HEK293 (cell line): Measurements from ENCODE around the gene CPA4.

Experiments
- CTCF ChIA-PET: fragments of 350-600 bp; formaldehyde crosslinking; extraction: SDS; loops from one replicate; lab custom pipeline; 2021; ENCODE audit warnings: antibody characterized with exemption; lab: Yijun Ruan, JAX
- POLR2A ChIA-PET: fragments of 300-600 bp; formaldehyde crosslinking; extraction: SDS; loops from one replicate; lab custom pipeline; 2020; ENCODE audit warnings: antibody characterized with exemption, inconsistent platforms; lab: Yijun Ruan, JAX
- H3K27ac ChIP-seq: fragments of 200-500 bp; sonication (Bioruptor generic); 2 replicates; pipeline ENCODE4 v1.5.1; 2014; ENCODE audit warnings: low read depth, low read length, control low read depth, inconsistent platforms; ENCODE audit errors: extremely low read depth
- H3K36me3 ChIP-seq, 2 experiments: fragments of 200-500 bp in 1 of 2; sonication (Bioruptor generic) in 1 of 2; 1 replicate in 1 of 2; 2 replicates in 1 of 2; pipeline ENCODE4 v1.5.1; 2014 to 2017; ENCODE audit warnings: inconsistent platforms in 2 of 2, low read length in 2 of 2; ENCODE audit not compliant: control insufficient read depth in 2 of 2, insufficient read depth in 1 of 2
- H3K4me1 ChIP-seq: fragments of 200-500 bp; sonication (Bioruptor generic); 2 replicates; pipeline ENCODE4 v1.5.1; 2014; ENCODE audit warnings: mild to moderate bottlenecking, low read length, inconsistent platforms; ENCODE audit not compliant: control insufficient read depth, insufficient read depth
- H3K4me3 ChIP-seq: 2 replicates; pipeline ENCODE4 v1.5.1; 2011; ENCODE audit warnings: low read depth, mild to moderate bottlenecking, control low read depth, low read length, moderate library complexity
- H3K9me3 ChIP-seq: fragments of 200-500 bp; sonication (Bioruptor generic); 2 replicates; pipeline ENCODE4 v1.5.1; 2014; ENCODE audit warnings: low read depth, low read length, inconsistent platforms; ENCODE audit not compliant: control insufficient read depth, insufficient read depth
- AEBP2 ChIP-seq: fragments of 450-650 bp; formaldehyde crosslinking; IDR thresholded peaks from 2 replicates; pipeline ENCODE4 v1.5.1; 2016; ENCODE audit warnings: missing biosample characterization, missing genetic modification characterization, borderline replicate concordance
- ATF2 ChIP-seq: fragments of 450-650 bp; formaldehyde crosslinking; IDR thresholded peaks from 2 replicates; pipeline ENCODE4 v1.5.1; 2016; ENCODE audit warnings: missing biosample characterization, missing genetic modification characterization, low read depth
- HOXA7 ChIP-seq: sonication (generic); formaldehyde crosslinking; IDR thresholded peaks from 2 replicates; pipeline ENCODE4 v1.8.1; 2022; ENCODE audit warnings: missing genetic modification reagents, borderline replicate concordance
- KLF10 ChIP-seq: fragments of 450-650 bp; IDR thresholded peaks from 2 replicates; pipeline ENCODE4 v1.5.1; 2018; ENCODE audit warnings: missing biosample characterization, mild to moderate bottlenecking, missing genetic modification characterization
- SCRT2 ChIP-seq: fragments of 450-650 bp; formaldehyde crosslinking; IDR thresholded peaks from 2 replicates; pipeline ENCODE4 v1.5.1; 2016; ENCODE audit warnings: missing biosample characterization, missing genetic modification characterization
- YY1 ChIP-seq: fragments of 450-650 bp; formaldehyde crosslinking; IDR thresholded peaks from 2 replicates; pipeline ENCODE4 v1.5.1; 2018; ENCODE audit warnings: missing biosample characterization, missing genetic modification characterization
- YY2 ChIP-seq: fragments of 450-650 bp; formaldehyde crosslinking; IDR thresholded peaks from 2 replicates; pipeline ENCODE4 v1.5.1; 2016; ENCODE audit warnings: missing biosample characterization, missing genetic modification characterization
- ZBTB1 ChIP-seq: fragments of 450-650 bp; formaldehyde crosslinking; IDR thresholded peaks from 2 replicates; pipeline ENCODE4 v1.5.1; 2016; ENCODE audit warnings: missing biosample characterization, missing genetic modification characterization
- ZFP37 ChIP-seq: fragments of 450-650 bp; formaldehyde crosslinking; IDR thresholded peaks from 2 replicates; pipeline ENCODE4 v1.5.1; 2016; ENCODE audit warnings: missing biosample characterization, missing genetic modification characterization
- ZNF112 ChIP-seq: fragments of 450-650 bp; formaldehyde crosslinking; IDR thresholded peaks from 2 replicates; pipeline ENCODE4 v1.5.0; 2017; ENCODE audit warnings: missing biosample characterization, missing genetic modification characterization
- ZNF121 ChIP-seq: fragments of 450-650 bp; formaldehyde crosslinking; IDR thresholded peaks from 2 replicates; pipeline ENCODE4 v1.5.1; 2016; ENCODE audit warnings: missing biosample characterization, missing genetic modification characterization
- ZNF132 ChIP-seq: fragments of 450-650 bp; formaldehyde crosslinking; IDR thresholded peaks from 2 replicates; pipeline ENCODE4 v1.5.1; 2017; ENCODE audit warnings: missing biosample characterization, missing genetic modification characterization, borderline replicate concordance
- ZNF174 ChIP-seq: fragments of 450-650 bp; formaldehyde crosslinking; IDR thresholded peaks from 2 replicates; pipeline ENCODE4 v1.5.0; 2017; ENCODE audit warnings: missing biosample characterization, mild to moderate bottlenecking, missing genetic modification characterization
- ZNF19 ChIP-seq: fragments of 450-650 bp; formaldehyde crosslinking; IDR thresholded peaks from 2 replicates; pipeline ENCODE4; 2016; ENCODE audit warnings: missing biosample characterization, missing genetic modification characterization, low read depth
- ZNF2 ChIP-seq: fragments of 450-650 bp; formaldehyde crosslinking; IDR thresholded peaks from 2 replicates; pipeline ENCODE4 v1.5.1; 2016; ENCODE audit warnings: missing biosample characterization, missing genetic modification characterization
- ZNF211 ChIP-seq: fragments of 450-650 bp; formaldehyde crosslinking; IDR thresholded peaks from 2 replicates; pipeline ENCODE4 v1.5.1; 2016; ENCODE audit warnings: low read depth, missing biosample characterization, missing genetic modification characterization
- ZNF585B ChIP-seq: fragments of 450-650 bp; formaldehyde crosslinking; IDR thresholded peaks from 2 replicates; pipeline ENCODE4 v1.5.1; 2016; ENCODE audit warnings: missing biosample characterization, missing genetic modification characterization
- ZNF596 ChIP-seq: fragments of 450-650 bp; IDR thresholded peaks from 2 replicates; pipeline ENCODE4 v1.5.0; 2018; ENCODE audit warnings: missing biosample characterization, mild to moderate bottlenecking, missing genetic modification characterization, moderate library complexity
- ZNF626 ChIP-seq: fragments of 450-650 bp; sonication (Bioruptor Pico); formaldehyde crosslinking; IDR thresholded peaks from 2 replicates; pipeline ENCODE4 v1.5.1; 2018; ENCODE audit warnings: missing biosample characterization, missing genetic modification characterization, inconsistent platforms
- ZNF670 ChIP-seq: fragments of 450-650 bp; formaldehyde crosslinking; IDR thresholded peaks from 2 replicates; pipeline ENCODE4 v1.5.1; 2016; ENCODE audit warnings: missing biosample characterization, missing genetic modification characterization, low read depth
- ZNF701 ChIP-seq: fragments of 450-650 bp; formaldehyde crosslinking; IDR thresholded peaks from 2 replicates; pipeline ENCODE4 v1.5.1; 2016; ENCODE audit warnings: missing biosample characterization, missing genetic modification characterization
- ZNF707 ChIP-seq: fragments of 450-650 bp; formaldehyde crosslinking; IDR thresholded peaks from 2 replicates; pipeline ENCODE4 v1.5.1; 2016; ENCODE audit warnings: missing biosample characterization, missing genetic modification characterization
- ZSCAN23 ChIP-seq: fragments of 450-650 bp; formaldehyde crosslinking; IDR thresholded peaks from 2 replicates; pipeline ENCODE4 v1.5.1; 2016; ENCODE audit warnings: missing biosample characterization, missing genetic modification characterization
- ZSCAN4 ChIP-seq: fragments of 450-650 bp; formaldehyde crosslinking; IDR thresholded peaks from 2 replicates; pipeline ENCODE4 v1.5.1; 2017; ENCODE audit warnings: missing biosample characterization, missing genetic modification characterization

Gene CPA4

GRCh38 chr7:130303982-130304381 lies 11.0 kb downstream of the CPA4 start:
- Histone ChIP-seq H3K27ac (no peak overlapping the region), H3K9me3 (no peaks in the 10 kb centered on the region), H3K4me1 (no peaks in the 10 kb centered on the region), H3K36me3 (no peaks in the 10 kb centered on the region), H3K4me3 (no peak overlapping the region)
- CTCF ChIA-PET, result no interaction called here
- POLR2A ChIA-PET, result no interaction called here
- no peak for TF ChIP-seq ZNF707 (tag by site-specific recombination)
- no peak for TF ChIP-seq ZNF596
- no peak for TF ChIP-seq AEBP2 (tag by site-specific recombination)
- 0 out of 2 replicates have a peak, but pooled peaks have one; percentile 18 for TF ChIP-seq ZNF121

- no peaks in the 10 kb centered on the region for H3K9me3 ChIP-seq
- POLR2A ChIA-PET, result no interaction called here
- H3K27ac ChIP-seq, result no peak overlapping the region
- H3K36me3 ChIP-seq, result no peaks in the 10 kb centered on the region
- CTCF ChIA-PET, result interaction anchor here (0.6 to 0.7 kb wide), 2 partner anchors 99 to 156 kb away, joined by 3 to 4 read pairs; no protein-coding TSS in a partner anchor
- H3K4me3 ChIP-seq, result no peak overlapping the region
- TF ChIP-seq ZNF585B, result no peak
- TF ChIP-seq, all 188 proteins: peak for 0
- H3K4me1 ChIP-seq, result no peaks in the 10 kb centered on the region
These were observed 11.9 kb downstream of the CPA4 start for GRCh38 chr7:130304878-130305277.

GRCh38 chr7:130305433-130306042 lies 12.6 kb downstream of the CPA4 start:
- CTCF ChIA-PET, result interaction anchor here (0.6 to 0.8 kb wide), 3 partner anchors 99 to 1203 kb away, joined by 3 read pairs; no protein-coding TSS in a partner anchor
- no peaks in the 10 kb centered on the region for H3K4me1 ChIP-seq
- H3K27ac ChIP-seq, result no peak overlapping the region
- no peaks in the 10 kb centered on the region for H3K36me3 ChIP-seq
- POLR2A ChIA-PET, result no interaction called here
- TF ChIP-seq ATF2 (no peak), ZNF211 (tag by site-specific recombination) (no peak), ZSCAN4 (tag by site-specific recombination) (no peak), SCRT2 (tag by site-specific recombination) (no peak), ZSCAN23 (no peak), ZNF670 (tag by site-specific recombination) (no peak), ZNF112 (tag by site-specific recombination) (no peak), ZBTB1 (tag by site-specific recombination) (no peak), ZNF701 (no peak), ZNF2 (tag by site-specific recombination) (no peak), ZNF19 (tag by site-specific recombination) (no peak), HOXA7 (CRISPR knock-in tag) (no peak), YY1 (no peak), ZNF626 (no peak), YY2 (tag by site-specific recombination) (no peak), ZNF132 (tag by site-specific recombination) (no peak), ZFP37 (tag by site-specific recombination) (no peak), ZNF174 (tag by site-specific recombination) (no peak), KLF10 (tag by site-specific recombination) (no peak)
- TF ChIP-seq, all 188 proteins: peak for 0
- no peaks in the 10 kb centered on the region for H3K9me3 ChIP-seq
- no peak overlapping the region for H3K4me3 ChIP-seq
